Activated T-cell treated with anti-CD3 and anti-CD28 coated beads, Interleukin-2, amount 50 U/mL, for 72 hours (primary cell): ENCODE measurements around the gene ITK. TPM values are rescaled to one million over a fixed set of nuclear protein-coding genes. Genes with fewer than 3 reads are reported as not detected.
"Not testable (repeated sequence)": the region's sequence is repeated elsewhere in the genome, so short reads cannot be mapped to it uniquely, and the experiment has no call there.

Source experiments
- ATAC-seq, 2 donors: fragments of 150-1000 bp; cut with Tn5 transposase; replicated peaks in 1 of 2; 2 replicates each; pipeline ENCODE4 v1.10.0; 2021; ENCODE audit warnings: moderate library complexity in 2 of 2, mild to moderate bottlenecking in 1 of 2
- DNase-seq, 2 donors: peaks; one replicate each; pipeline ENCODE4 v3.0.0; 2021 to 2022; ENCODE audit warnings: mixed read lengths in 1 of 2
- H3K27ac Mint-ChIP-seq: one replicate; pipeline ENCODE4 v1.8.0; 2022; ENCODE audit warnings: mild to moderate bottlenecking, moderate library complexity, mixed read lengths
- H3K27me3 Mint-ChIP-seq: one replicate; pipeline ENCODE4 v1.8.0; 2022; ENCODE audit warnings: low read depth, mixed read lengths
- H3K36me3 Mint-ChIP-seq, 2 donors: one replicate each; pipeline ENCODE4 v1.8.0; 2022; ENCODE audit warnings: mixed read lengths in 2 of 2, mild to moderate bottlenecking in 1 of 2; ENCODE audit not compliant: insufficient read depth in 2 of 2
- H3K4me1 Mint-ChIP-seq: one replicate; pipeline ENCODE4 v1.8.0; 2022; ENCODE audit warnings: low read depth, mixed read lengths
- H3K4me3 Mint-ChIP-seq, 2 donors: one replicate each; pipeline ENCODE4 v1.8.0; 2022; ENCODE audit warnings: mild to moderate bottlenecking in 2 of 2, mixed read lengths in 2 of 2, moderate library complexity in 2 of 2
- H3K9me3 Mint-ChIP-seq, 2 donors: one replicate each; pipeline ENCODE4 v1.8.0; 2022; ENCODE audit warnings: mixed read lengths in 2 of 2
- total RNA-seq, 2 donors: library from RNA; stranded (reverse); gene quantifications; one replicate each; pipeline ENCODE4 v1.2.3, GENCODE V29; 2022

Gene ITK
- total RNA-seq, 2 donors from 2014 or later, result 289 to 314 TPM

- peaks cover 2 to 7% of the 10 kb centered on the region in 2 donors for H3K9me3 Mint-ChIP-seq
- ATAC-seq (no peak), DNase-seq (no peak)
- peaks cover 31 to 54% of the 10 kb centered on the region in 2 donors for H3K36me3 Mint-ChIP-seq
- peak overlapping the region; percentile 62 to 79 for H3K4me3 Mint-ChIP-seq
- H3K27ac Mint-ChIP-seq, result peak overlapping the region; percentile 92
- no peaks in the 10 kb centered on the region for H3K27me3 Mint-ChIP-seq
- peaks cover 96% of the 10 kb centered on the region for H3K4me1 Mint-ChIP-seq
Observed at GRCh38 chr5:157201857-157202256, 21.2 kb downstream of the ITK start.

DNA sequence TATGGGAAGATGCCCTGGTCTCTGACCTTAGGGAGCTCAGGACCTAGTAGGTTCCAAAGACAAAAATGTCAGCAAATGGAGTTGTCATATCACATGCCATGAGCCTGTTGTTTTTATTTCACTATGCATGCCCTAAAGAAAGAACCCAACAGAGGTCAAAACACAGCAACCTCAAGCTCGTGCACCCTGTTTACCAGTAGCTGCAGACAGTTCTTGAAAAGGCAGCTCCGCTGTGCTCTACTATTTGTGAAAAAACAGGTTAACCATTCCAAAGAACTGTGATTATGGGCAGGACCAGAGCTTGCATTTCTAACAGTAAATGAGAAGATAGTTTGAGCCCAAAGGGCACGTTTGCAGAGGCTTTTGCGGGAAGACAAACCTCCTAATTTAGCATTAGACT lies 22.8 kb downstream of the ITK start:
- H3K36me3 Mint-ChIP-seq, result peaks cover 36 to 60% of the 10 kb centered on the region in 2 donors
- ATAC-seq, result peak in 1 of 2 donors; percentile 3
- H3K4me3 Mint-ChIP-seq, result peak overlapping the region; percentile 62 to 68
- H3K4me1 Mint-ChIP-seq, result peaks cover 96% of the 10 kb centered on the region
- peak overlapping the region; percentile 56 for H3K27ac Mint-ChIP-seq
- H3K27me3 Mint-ChIP-seq, result no peaks in the 10 kb centered on the region
- peaks cover 2 to 7% of the 10 kb centered on the region in 2 donors for H3K9me3 Mint-ChIP-seq
- no peak for DNase-seq

DNA sequence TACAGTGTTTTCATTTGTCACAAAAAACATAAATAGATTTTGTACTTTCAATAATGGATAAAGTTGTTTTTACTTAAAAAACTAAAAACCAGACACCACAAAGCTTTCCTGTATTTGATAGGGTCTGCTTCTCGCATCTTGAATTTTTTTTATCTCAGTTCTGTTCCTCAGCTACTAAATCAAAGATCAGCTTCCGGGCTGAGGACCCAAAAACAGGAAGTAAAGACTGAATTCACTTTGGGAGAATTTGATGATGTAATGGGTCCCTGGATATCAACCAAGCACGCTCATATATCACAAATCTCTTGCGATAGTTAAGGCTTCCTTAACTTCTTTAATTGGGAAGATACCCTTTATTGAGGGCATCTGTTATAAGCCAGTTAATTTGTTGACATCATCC lies 24.1 kb downstream of the ITK start:
- Mint-ChIP-seq H3K27ac (peak overlapping the region; percentile 73), H3K36me3 (peaks cover 39 to 65% of the 10 kb centered on the region in 2 donors), H3K27me3 (no peaks in the 10 kb centered on the region), H3K9me3 (peaks cover 2 to 7% of the 10 kb centered on the region in 2 donors), H3K4me3 (peak overlapping the region; percentile 7 to 62), H3K4me1 (peaks cover 96% of the 10 kb centered on the region)
- ATAC-seq, result no peak
- no peak for DNase-seq

GRCh38 chr5:157205708-157206107 lies 25.1 kb downstream of the ITK start:
- Mint-ChIP-seq H3K36me3 (peaks cover 37 to 69% of the 10 kb centered on the region in 2 donors), H3K9me3 (peaks cover 2 to 7% of the 10 kb centered on the region in 2 donors), H3K27me3 (no peaks in the 10 kb centered on the region), H3K4me3 (peak overlapping the region in 1 of 2 donors; percentile 43), H3K27ac (peak overlapping the region; percentile 59), H3K4me1 (peaks cover 95% of the 10 kb centered on the region)
- DNase-seq, result no peak
- no peak for ATAC-seq

GRCh38 chr5:157210652-157211051 lies 30.0 kb downstream of the ITK start:
- H3K9me3 Mint-ChIP-seq, ATAC-seq, H3K27me3 Mint-ChIP-seq, DNase-seq, H3K27ac Mint-ChIP-seq: not testable (repeated sequence)
- Mint-ChIP-seq H3K4me1 (peaks cover 99% of the 10 kb centered on the region), H3K4me3 (peak overlapping the region in 1 of 2 donors; percentile 20), H3K36me3 (peaks cover 47 to 81% of the 10 kb centered on the region in 2 donors)

DNA sequence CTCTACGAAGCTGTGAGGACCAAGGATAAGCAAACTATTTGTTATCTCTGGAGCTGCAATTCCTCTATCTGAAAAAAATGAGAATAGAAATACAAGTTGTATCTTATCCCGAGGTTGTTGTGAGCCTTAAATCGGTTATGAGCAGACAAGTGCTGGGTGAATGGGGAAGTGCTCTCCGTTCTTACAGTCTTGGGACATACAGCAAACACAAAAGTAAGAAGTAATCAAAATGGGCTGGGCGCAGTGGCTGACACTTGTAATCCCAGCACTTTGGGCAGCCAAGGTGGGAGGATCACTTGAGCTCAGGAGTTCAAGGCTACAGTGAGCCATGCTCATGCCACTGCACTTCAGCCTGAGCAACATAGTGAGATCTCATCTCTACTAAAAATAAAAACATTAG lies 31.7 kb downstream of the ITK start:
- DNase-seq (no peak), ATAC-seq (no peak)
- H3K27me3 Mint-ChIP-seq, result no peaks in the 10 kb centered on the region
- H3K4me1 Mint-ChIP-seq, result peaks cover 99% of the 10 kb centered on the region
- peak overlapping the region; percentile 78 for H3K27ac Mint-ChIP-seq
- H3K36me3 Mint-ChIP-seq, result peaks cover 47 to 82% of the 10 kb centered on the region in 2 donors
- peak overlapping the region; percentile 40 to 50 for H3K4me3 Mint-ChIP-seq
- peaks cover 0 to 3% of the 10 kb centered on the region in 2 donors for H3K9me3 Mint-ChIP-seq

- DNase-seq (no peak), ATAC-seq (peak in 1 of 2 donors; percentile 27)
- no peaks in the 10 kb centered on the region for H3K27me3 Mint-ChIP-seq
- peak overlapping the region; percentile 50 to 67 for H3K4me3 Mint-ChIP-seq
- H3K4me1 Mint-ChIP-seq, result peaks cover 99% of the 10 kb centered on the region
- H3K9me3 Mint-ChIP-seq, result peaks cover 0 to 3% of the 10 kb centered on the region in 2 donors
- H3K27ac Mint-ChIP-seq, result peak overlapping the region; percentile 49
- peaks cover 41 to 80% of the 10 kb centered on the region in 2 donors for H3K36me3 Mint-ChIP-seq
Observed at GRCh38 chr5:157213527-157214243, 33.0 kb downstream of the ITK start.

- H3K9me3 Mint-ChIP-seq, result peaks cover 0 to 3% of the 10 kb centered on the region in 2 donors
- H3K4me1 Mint-ChIP-seq, result peaks cover 99% of the 10 kb centered on the region
- no peaks in the 10 kb centered on the region for H3K27me3 Mint-ChIP-seq
- peak overlapping the region; percentile 15 for H3K27ac Mint-ChIP-seq
- H3K4me3 Mint-ChIP-seq, result peak overlapping the region; percentile 18 to 67
- no peak for DNase-seq
- peaks cover 42 to 79% of the 10 kb centered on the region in 2 donors for H3K36me3 Mint-ChIP-seq
- no peak for ATAC-seq
Observed at GRCh38 chr5:157214415-157214814, 33.8 kb downstream of the ITK start.

DNA sequence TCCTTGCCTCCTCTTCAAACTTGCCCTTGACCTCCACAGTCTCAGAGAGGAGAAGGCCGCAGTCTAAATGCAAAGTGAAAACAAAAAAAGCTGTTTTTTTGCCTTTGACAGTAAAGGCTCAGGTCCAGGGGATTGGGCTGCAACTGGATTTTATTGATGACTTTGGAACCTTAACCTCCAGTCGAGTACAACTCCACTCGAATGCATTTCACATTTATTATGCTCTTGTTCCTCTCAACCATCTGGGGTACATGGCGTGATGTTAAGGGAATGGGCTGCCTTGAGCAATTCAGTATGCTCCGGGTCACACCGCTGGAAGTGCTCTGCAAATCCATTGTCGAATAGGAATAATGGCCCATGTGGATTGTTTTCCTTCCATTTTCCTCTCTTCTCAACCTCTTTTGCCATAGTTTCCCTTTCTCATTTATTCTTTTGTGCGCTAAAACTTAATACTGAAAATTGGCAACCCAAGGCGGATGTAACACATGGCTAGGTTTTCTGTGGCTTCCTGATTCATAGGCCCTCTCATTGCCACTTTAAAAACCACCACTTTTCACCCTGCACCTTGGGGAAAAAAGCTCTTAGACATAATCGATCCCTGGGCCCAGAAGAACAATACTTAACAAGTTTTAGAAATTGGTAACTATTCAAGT lies 34.3 kb downstream of the ITK start:
- H3K27ac Mint-ChIP-seq, result peak overlapping the region; percentile 86
- peak; percentile 53 for DNase-seq
- no peaks in the 10 kb centered on the region for H3K27me3 Mint-ChIP-seq
- peaks cover 99% of the 10 kb centered on the region for H3K4me1 Mint-ChIP-seq
- ATAC-seq, result peak; percentile 19 to 20
- H3K4me3 Mint-ChIP-seq, result peak overlapping the region; percentile 67 to 70
- peaks cover 47 to 79% of the 10 kb centered on the region in 2 donors for H3K36me3 Mint-ChIP-seq
- peaks cover 0 to 3% of the 10 kb centered on the region in 2 donors for H3K9me3 Mint-ChIP-seq

DNA sequence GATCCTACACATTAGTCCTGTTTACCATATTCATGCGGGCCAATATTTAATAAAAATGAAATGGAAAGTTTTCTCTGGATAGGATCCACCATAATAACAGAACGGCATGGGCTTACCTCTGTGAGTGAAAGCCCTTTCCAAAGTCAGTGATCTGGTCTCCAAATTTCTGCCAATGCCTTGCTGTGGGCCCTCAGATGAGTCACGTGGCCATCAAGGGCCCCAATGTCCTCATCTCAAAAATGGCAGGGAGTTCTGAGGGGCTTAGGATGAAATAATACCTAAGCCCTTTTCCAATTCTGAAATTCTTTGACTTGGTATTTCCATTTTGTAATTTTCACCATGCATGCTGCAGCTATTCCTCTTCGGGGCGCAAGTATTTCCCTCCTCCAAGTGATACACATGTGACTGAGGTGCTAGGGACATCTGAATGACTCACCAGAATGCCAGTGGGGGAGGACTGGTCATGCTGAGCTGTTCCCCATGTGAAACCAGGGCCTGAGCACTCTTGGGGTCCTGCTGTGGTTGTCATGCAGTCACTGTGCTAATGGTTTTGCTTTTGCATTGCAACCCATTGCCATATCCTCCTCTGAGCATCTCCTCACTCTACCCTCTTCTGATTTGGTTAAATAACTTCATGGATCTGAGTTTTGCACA lies 35.0 kb downstream of the ITK start:
- Mint-ChIP-seq H3K27me3 (no peaks in the 10 kb centered on the region), H3K9me3 (peaks cover 0 to 3% of the 10 kb centered on the region in 2 donors), H3K27ac (peak overlapping the region; percentile 86), H3K36me3 (peaks cover 46 to 82% of the 10 kb centered on the region in 2 donors), H3K4me1 (peaks cover 100% of the 10 kb centered on the region), H3K4me3 (peak overlapping the region; percentile 67 to 70)
- ATAC-seq (peak; percentile 12 to 37), DNase-seq (peak; percentile 50 to 51)

DNA sequence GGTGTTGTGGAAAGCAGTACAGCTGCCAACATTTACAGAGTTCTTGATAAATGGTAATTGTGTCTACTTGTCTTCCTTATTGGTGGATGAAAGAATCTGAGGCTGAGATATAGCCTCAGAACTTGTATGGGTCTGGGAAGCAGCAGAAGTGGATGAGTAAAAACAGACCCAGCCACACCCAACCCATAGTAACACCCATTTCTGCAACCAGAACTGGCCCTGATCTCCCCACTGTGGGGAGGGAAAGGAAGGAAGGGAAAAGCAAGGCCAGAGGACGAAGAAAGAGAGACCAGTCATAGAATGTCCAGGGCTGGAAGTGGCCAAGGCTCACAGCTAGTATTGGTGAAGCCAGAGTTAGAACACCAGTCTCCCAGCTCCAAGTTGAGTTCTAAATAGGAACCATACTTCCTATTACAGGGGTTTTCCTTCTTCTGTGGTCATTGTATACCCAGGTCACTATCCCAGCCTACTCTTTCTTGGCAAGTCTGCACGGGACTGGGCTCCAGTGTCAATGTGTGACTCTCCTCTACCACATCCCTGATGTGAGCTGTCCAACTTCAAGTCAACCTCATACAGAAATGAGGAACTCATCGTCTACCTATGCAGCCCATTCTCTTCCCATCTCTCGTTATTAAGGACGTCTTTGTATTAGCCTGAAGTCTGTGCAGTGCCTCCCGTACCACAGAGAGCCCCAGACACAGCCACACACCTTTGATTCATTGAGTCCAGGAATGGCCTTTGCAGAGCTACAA lies 35.9 kb downstream of the ITK start:
- Mint-ChIP-seq H3K9me3 (peaks cover 0 to 3% of the 10 kb centered on the region in 2 donors), H3K36me3 (peaks cover 44 to 77% of the 10 kb centered on the region in 2 donors), H3K4me3 (peak overlapping the region; percentile 67 to 70), H3K27me3 (no peaks in the 10 kb centered on the region), H3K4me1 (peaks cover 100% of the 10 kb centered on the region), H3K27ac (peak overlapping the region; percentile 86)
- DNase-seq (no peak), ATAC-seq (no peak)

DNA sequence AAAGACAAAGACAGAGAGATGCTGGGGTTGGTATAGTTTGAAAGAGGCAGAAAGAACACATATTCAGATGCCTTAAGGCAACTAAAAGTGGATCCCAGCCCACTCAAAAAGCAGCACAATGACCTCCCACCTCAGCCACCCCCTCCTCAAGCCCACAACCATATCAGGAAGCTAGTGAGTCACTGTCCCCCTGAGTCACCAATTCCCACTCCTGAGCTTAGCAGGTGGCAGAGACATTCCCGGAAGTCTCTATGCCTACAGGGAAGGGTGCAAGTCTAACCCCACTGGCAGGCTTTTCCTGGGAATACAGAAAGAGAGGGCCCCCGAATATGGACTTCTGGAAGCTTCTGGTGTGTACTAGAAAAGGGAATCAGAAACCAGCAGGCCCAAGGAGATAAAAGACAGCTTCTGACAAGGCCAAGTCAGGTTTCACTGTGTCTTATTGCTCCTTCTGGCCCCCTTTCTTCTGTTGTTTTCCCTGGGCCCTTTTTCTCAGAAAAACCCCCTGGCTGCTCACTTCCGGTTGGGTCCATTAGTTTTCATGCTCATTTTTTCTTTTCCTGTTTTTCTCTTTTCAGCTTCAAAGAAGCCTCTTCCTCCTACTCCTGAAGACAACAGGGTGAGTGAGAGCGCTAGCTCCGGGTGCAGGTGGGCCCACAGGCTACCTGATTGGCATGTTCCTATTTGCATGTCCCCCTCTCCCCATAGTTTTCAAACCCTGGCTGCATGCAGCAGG lies 36.8 kb downstream of the ITK start:
- Mint-ChIP-seq H3K4me3 (peak overlapping the region; percentile 65 to 67), H3K36me3 (peaks cover 44 to 73% of the 10 kb centered on the region in 2 donors), H3K27me3 (no peaks in the 10 kb centered on the region), H3K4me1 (peaks cover 100% of the 10 kb centered on the region), H3K27ac (peak overlapping the region; percentile 86), H3K9me3 (no peaks in the 10 kb centered on the region)
- ATAC-seq (peak; percentile 6 to 8), DNase-seq (peak; percentile 40 to 72)
